ENCODE data around the gene KRTAP10-2. TPM values are rescaled to one million over a fixed set of nuclear protein-coding genes. Genes with fewer than 3 reads are reported as not detected.
"Not testable (repeated sequence)": the region's sequence is repeated elsewhere in the genome, so short reads cannot be mapped to it uniquely, and the experiment has no call there.

KRTAP10-2 gene
- total RNA-seq, 1 donor from 2014 or later: not detected

- H3K4me3 ChIP-seq (ENCODE audit: low read depth, low read length): no peak overlapping the region
- TF ChIP-seq CTCF (conservative IDR thresholded peaks at IDR 0.05; ENCODE audit: low read depth, low read length): no peak
- DNase-seq (ENCODE audit: low read depth): no peak
Observed at GRCh38 chr21:44589094-44589493, 37.8 kb upstream of the KRTAP10-2 start.

- H3K4me3 ChIP-seq (ENCODE audit: low read depth, low read length): no peak overlapping the region
- no peak for TF ChIP-seq CTCF (conservative IDR thresholded peaks at IDR 0.05; ENCODE audit: low read depth, low read length)
- no peak for DNase-seq (ENCODE audit: low read depth)
Observed at GRCh38 chr21:44585892-44586291, 34.6 kb upstream of the KRTAP10-2 start.

DNA sequence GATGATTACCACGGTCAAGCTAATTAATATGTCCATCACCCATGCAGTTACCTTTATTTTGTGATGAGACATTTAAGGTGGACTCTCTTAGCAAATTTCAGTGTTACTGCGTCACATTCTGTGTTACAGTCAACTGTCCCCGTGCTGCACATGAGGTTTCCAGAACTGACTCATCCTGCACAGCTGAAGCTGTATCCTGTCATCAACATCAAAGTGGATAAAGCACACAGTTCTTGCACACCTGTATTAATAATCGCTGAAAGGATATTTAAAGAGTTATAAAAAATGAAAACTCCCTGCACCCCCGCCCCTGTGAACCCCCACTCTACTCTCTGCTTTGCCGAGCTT is 32.5 kb upstream of the KRTAP10-2 start:
- no peak for DNase-seq (ENCODE audit: low read depth)
- no peak for TF ChIP-seq CTCF (conservative IDR thresholded peaks at IDR 0.05; ENCODE audit: low read depth, low read length)
- no peak overlapping the region for H3K4me3 ChIP-seq (ENCODE audit: low read depth, low read length)

GRCh38 chr21:44583089-44583799 is 31.9 kb upstream of the KRTAP10-2 start:
- H3K4me3 ChIP-seq (ENCODE audit: low read depth, low read length): no peak overlapping the region
- TF ChIP-seq CTCF (conservative IDR thresholded peaks at IDR 0.05; ENCODE audit: low read depth, low read length): no peak
- no peak for DNase-seq (ENCODE audit: low read depth)

DNA sequence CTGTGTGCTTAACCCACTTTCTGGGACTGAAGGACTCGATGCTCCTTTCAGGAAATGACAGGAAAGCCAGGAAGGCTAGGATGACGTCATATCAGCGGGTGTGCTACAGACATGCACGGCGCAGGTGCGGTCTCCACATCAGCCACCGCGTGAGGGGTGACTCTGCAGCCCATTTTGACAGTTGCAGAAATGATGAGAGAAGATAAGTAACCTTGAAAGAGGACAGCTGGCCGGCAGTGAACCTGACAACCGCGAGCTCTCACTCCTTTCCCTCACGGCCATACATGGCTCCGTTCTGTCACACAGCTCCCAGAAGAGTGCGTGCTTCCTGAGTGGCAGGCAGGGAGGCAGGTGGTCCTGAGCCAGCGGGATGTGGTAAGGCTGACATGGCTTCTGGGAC is 30.8 kb upstream of the KRTAP10-2 start:
- no peak for DNase-seq (ENCODE audit: low read depth)
- no peak for TF ChIP-seq CTCF (conservative IDR thresholded peaks at IDR 0.05; ENCODE audit: low read depth, low read length)
- H3K4me3 ChIP-seq (ENCODE audit: low read depth, low read length): no peak overlapping the region

DNA sequence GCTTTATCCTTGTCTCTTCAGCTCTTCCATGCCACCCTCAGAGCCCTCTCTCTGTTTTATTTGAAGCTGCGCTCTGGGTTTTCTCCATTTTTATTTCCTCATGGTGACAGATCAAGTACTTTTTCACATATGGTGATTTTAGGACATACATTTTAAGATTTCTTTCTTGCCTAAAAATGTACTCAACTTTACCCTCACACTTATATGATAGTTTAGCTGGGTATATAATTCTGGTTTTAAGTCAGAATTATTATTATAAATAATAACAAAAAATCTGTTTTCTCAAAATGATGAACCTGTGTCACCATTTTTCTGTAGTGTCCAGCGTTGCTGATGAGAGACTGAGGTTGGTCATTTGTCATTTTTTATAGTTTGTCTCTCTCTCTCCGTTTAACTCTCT is 29.9 kb upstream of the KRTAP10-2 start:
- TF ChIP-seq CTCF (conservative IDR thresholded peaks at IDR 0.05; ENCODE audit: low read depth, low read length): no peak
- DNase-seq (ENCODE audit: low read depth): no peak
- no peak overlapping the region for H3K4me3 ChIP-seq (ENCODE audit: low read depth, low read length)

DNA sequence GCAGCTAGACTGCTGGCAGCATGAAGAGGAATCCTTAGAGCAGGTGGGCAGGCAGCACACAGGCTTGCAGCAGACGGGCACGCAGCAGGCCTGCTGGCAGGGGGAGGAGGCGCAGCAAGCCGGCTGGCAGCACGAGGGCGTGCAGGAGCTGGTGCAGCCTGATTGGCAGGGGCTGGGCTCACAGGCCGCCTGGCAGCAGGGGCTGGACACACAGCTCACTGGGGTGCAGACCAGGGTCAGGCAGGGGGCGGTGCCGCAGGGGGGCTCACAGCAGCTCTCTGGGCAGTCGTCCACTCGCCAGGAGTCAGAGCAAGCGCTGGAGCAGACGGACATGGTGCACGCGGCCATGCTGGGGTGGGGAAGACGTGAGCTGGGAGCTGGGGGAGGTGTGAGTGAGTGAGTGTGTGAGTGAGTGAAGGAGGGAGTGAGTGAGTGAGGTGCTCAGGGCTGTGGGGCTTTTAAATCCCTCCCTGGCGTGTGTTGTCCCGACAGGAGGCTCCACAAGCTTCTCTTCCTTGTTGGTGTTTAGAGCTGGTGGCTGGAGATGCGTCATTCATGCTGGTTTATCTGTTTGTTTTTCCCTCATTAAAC is 29.0 kb upstream of the KRTAP10-2 start, which contains the start of gene KRTAP10-5:
Gene KRTAP10-5, minus strand, starts transcription at position 374 of the 591 bp plus-strand sequence. Its CDS starts 26 bp downstream, at position 348.
- not testable (repeated sequence) for H3K4me3 ChIP-seq (ENCODE audit: low read depth, low read length); DNase-seq (ENCODE audit: low read depth)
